Neutrophil (primary cell): ENCODE data around the gene SSBP4.

Experiments used
- H3K27ac ChIP-seq: fragments of 200-600 bp; sonication (generic); 2 replicates; pipeline ENCODE4 v1.5.1; 2016; ENCODE audit warnings: mild to moderate bottlenecking, moderate library complexity
- H3K27me3 ChIP-seq: fragments of 200-600 bp; sonication (generic); 2 replicates; pipeline ENCODE4 v1.6.0; 2016; ENCODE audit warnings: mild to moderate bottlenecking
- H3K36me3 ChIP-seq: fragments of 200-600 bp; sonication (generic); 2 replicates; pipeline ENCODE4 v1.5.1; 2017
- H3K4me1 ChIP-seq, 2 experiments: fragments of 200-600 bp in 1 of 2; sonication (generic) in 1 of 2; 1 replicate in 1 of 2; 2 replicates in 1 of 2; pipeline versions ENCODE4 v1.5.1 to v1.6.1; 2013 to 2016; ENCODE audit warnings: low read depth in 1 of 2, low read length in 1 of 2, mild to moderate bottlenecking in 1 of 2, moderate library complexity in 1 of 2; ENCODE audit not compliant: control insufficient read depth in 1 of 2, insufficient read depth in 1 of 2
- H3K4me3 ChIP-seq, 2 experiments: fragments of 200-600 bp in 1 of 2; sonication (generic) in 1 of 2; 1 replicate in 1 of 2; 2 replicates in 1 of 2; pipeline ENCODE4 v1.5.1; 2013 to 2016; ENCODE audit warnings: low read depth in 1 of 2, low read length in 1 of 2, mild to moderate bottlenecking in 1 of 2, moderate library complexity in 1 of 2
- H3K9me3 ChIP-seq: fragments of 200-600 bp; sonication (generic); 2 replicates; pipeline ENCODE4 v1.5.1; 2016
- CTCF ChIP-seq: fragments of 200-600 bp; sonication (generic); IDR thresholded peaks from 2 replicates; pipeline ENCODE4 v1.5.1; 2016; ENCODE audit warnings: antibody characterized with exemption

Gene SSBP4

GRCh38 chr19:18428787-18429674 lies 9.8 kb downstream of the SSBP4 start:
- Histone ChIP-seq H3K27ac (no peak overlapping the region), H3K36me3 (no peaks in the 10 kb centered on the region), H3K4me3 (peak overlapping the region; percentile 20 to 56), H3K27me3 (peaks cover 75% of the 10 kb centered on the region), H3K9me3 (no peaks in the 10 kb centered on the region), H3K4me1 (peaks cover 13 to 25% of the 10 kb centered on the region in 2 experiments)
- TF ChIP-seq CTCF, result no peak

DNA sequence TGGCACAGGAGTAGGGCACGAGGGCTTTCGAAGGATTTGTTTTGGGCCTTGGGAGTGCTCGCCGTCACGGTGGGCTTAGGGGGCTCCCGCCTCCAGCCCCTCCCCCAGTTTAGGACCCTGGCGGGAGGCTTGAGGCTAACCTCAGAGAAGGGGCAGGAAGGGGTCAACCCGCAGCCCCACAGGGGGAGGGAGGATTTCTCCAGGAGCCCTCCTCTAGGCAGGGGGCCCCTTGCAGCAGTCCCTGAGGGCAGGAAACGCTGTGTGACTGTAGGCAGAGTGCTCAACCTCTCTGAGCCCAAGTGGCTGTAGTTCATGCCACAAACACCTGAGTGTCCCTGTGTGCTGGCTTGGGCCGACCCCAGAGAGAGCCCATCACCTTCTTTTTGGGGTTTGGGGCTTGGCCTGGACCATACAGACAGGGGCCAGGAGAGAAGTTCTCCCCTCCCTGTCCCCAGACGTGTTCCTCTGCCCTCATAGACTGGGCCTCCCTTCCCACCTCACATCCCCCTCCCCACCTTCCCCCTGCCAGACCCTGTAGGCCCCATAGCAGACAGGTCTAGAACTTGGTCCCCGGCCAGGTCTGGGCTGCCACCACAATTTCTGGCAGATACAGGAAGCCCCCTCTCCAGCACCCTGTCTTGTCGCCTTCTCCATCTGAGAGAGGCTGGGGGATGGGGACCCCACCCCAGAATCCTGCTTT lies 10.7 kb downstream of the SSBP4 start:
- Histone ChIP-seq H3K9me3 (no peaks in the 10 kb centered on the region), H3K4me1 (peaks cover 13 to 27% of the 10 kb centered on the region in 2 experiments), H3K36me3 (no peaks in the 10 kb centered on the region), H3K4me3 (peak overlapping the region in 1 of 2 experiments; percentile 56), H3K27ac (no peak overlapping the region), H3K27me3 (peaks cover 83% of the 10 kb centered on the region)
- TF ChIP-seq CTCF, result no peak

- no peaks in the 10 kb centered on the region for H3K36me3 ChIP-seq
- no peak for TF ChIP-seq CTCF
- no peaks in the 10 kb centered on the region for H3K9me3 ChIP-seq
- H3K27ac ChIP-seq, result no peak overlapping the region
- H3K4me1 ChIP-seq, result peaks cover 13 to 27% of the 10 kb centered on the region in 2 experiments
- peaks cover 90% of the 10 kb centered on the region for H3K27me3 ChIP-seq
- H3K4me3 ChIP-seq, result no peak overlapping the region
Observed at GRCh38 chr19:18430417-18431144, 11.4 kb downstream of the SSBP4 start.

DNA sequence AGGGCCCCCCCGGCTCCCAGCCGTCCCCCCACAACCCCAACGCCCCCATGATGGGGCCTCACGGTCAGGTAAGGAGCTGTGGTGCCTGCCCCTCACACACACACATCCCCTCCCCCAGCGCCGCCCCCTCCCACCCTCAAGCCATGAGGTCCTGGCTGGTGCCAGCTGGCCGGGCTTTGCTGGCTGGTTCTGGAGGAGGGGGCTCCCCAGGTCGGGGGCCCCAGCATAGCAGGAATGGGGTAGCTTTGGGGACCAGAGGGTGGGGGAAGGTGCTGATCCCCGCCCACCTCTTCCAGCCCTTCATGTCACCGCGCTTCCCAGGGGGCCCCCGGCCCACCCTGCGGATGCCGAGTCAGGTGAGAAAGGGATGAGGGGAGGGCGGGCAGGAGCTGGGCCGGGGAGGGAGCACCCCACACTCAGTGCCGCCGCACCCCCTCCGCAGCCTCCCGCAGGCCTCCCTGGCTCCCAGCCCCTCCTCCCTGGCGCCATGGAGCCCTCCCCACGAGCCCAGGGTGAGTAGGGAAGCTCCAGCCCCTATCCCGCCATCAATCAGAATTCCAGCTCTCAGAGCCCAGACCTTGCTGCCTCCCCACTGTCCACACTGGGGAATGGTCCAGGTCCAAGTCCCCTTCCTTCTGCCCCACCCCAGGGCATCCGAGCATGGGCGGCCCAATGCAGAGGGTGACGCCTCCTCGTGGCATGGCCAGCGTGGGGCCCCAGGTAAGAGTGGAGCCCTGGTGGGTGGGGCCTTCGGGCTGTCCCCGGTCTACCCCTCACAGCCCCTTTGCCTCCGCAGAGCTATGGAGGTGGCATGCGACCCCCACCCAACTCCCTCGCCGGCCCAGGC lies 12.4 kb downstream of the SSBP4 start:
- H3K27ac ChIP-seq, result no peak overlapping the region
- H3K4me3 ChIP-seq, result no peak overlapping the region
- peaks cover 98% of the 10 kb centered on the region for H3K27me3 ChIP-seq
- H3K9me3 ChIP-seq, result no peaks in the 10 kb centered on the region
- H3K36me3 ChIP-seq, result no peaks in the 10 kb centered on the region
- H3K4me1 ChIP-seq, result peaks cover 13 to 28% of the 10 kb centered on the region in 2 experiments
- TF ChIP-seq CTCF, result no peak
